K562 (cell line): ENCODE measurements around the gene PACS2. TPM values are rescaled to one million over a fixed set of nuclear protein-coding genes. Genes with fewer than 3 reads are reported as not detected.

ENCODE experiments used
- ATAC-seq: fragments of 200-7000 bp; cut with Tn5 transposase; 3 replicates; pipeline ENCODE4 v1.9.1; 2020; ENCODE audit warnings: moderate library complexity
- BruUV-seq: library from RNA; stranded (reverse); fragments of 400-500 nt; replicated peaks from 2 replicates; lab custom pipeline; 2021; lab: Mats Ljungman, UMichigan
- CTCF ChIA-PET: fragments of 300-600 bp; formaldehyde crosslinking; extraction: SDS; loops from one replicate; lab custom pipeline; 2021; ENCODE audit warnings: low intra/inter-chr PET ratio; lab: Yijun Ruan, JAX
- POLR2A ChIA-PET: fragments of 300-600, 350-650 bp; sonication (Branson Sonifier 250); formaldehyde crosslinking; extraction: SDS; loops from one replicate; lab custom pipeline; 2021; ENCODE audit warnings: antibody characterized with exemption, inconsistent platforms; lab: Yijun Ruan, JAX
- DNase-seq, 4 experiments: peaks; one replicate each; pipeline versions ENCODE4 v3.0.0 to v3.0.0-alpha.2; 2011 to 2018; ENCODE audit warnings: low spot score in 3 of 4, mixed read lengths in 3 of 4; ENCODE audit errors: extremely low read depth in 1 of 4
- FAIRE-seq: peaks from 2 replicates; lab custom pipeline; 2011; peaks lifted over from hg19 to GRCh38; lab: Jason Lieb, UNC
- H2AFZ ChIP-seq: 2 replicates; pipeline ENCODE4 v1.6.0; 2011; ENCODE audit warnings: low read depth, low read length, control low read depth, inconsistent platforms
- H3K27ac ChIP-seq: fragments of 200-600 bp; 3 replicates; pipeline ENCODE4 v1.8.0; 2011; ENCODE audit warnings: low read depth, mild to moderate bottlenecking, control low read depth, inconsistent platforms, low read length, moderate library complexity, mixed read lengths; ENCODE audit errors: extremely low read depth
- H3K27me3 ChIP-seq, 2 experiments: fragments of 300-600 bp in 1 of 2; 2 replicates in 1 of 2; 3 replicates in 1 of 2; pipeline versions ENCODE4 v1.6.0 to v1.8.0; 2011; ENCODE audit warnings: inconsistent platforms in 2 of 2, low read length in 2 of 2, mild to moderate bottlenecking in 1 of 2, mixed read lengths in 1 of 2, moderate library complexity in 1 of 2; ENCODE audit not compliant: control insufficient read depth in 2 of 2, insufficient read depth in 2 of 2
- H3K36me3 ChIP-seq: fragments of 300-600 bp; 3 replicates; pipeline ENCODE4 v1.8.0; 2011; ENCODE audit warnings: mild to moderate bottlenecking, low read length, inconsistent platforms; ENCODE audit not compliant: control insufficient read depth, insufficient read depth
- H3K4me1 ChIP-seq, 2 experiments: fragments of 200-600 bp in 1 of 2; replicated peaks in 1 of 2; 2 replicates in 1 of 2; 3 replicates in 1 of 2; pipeline versions ENCODE4 v1.5.1 to v1.8.0; 2011; ENCODE audit warnings: inconsistent platforms in 2 of 2, low read length in 2 of 2, mild to moderate bottlenecking in 1 of 2, mixed read lengths in 1 of 2, moderate library complexity in 1 of 2; ENCODE audit not compliant: control insufficient read depth in 2 of 2, insufficient read depth in 2 of 2
- H3K4me2 ChIP-seq: 2 replicates; pipeline ENCODE4 v1.6.1; 2011; ENCODE audit warnings: low read length, control low read depth, inconsistent platforms, mixed read lengths; ENCODE audit not compliant: insufficient read depth
- H3K4me3 ChIP-seq: fragments of 200-600 bp; sonication (generic), shearing (Covaris generic); 2 replicates; pipeline ENCODE4 v1.5.1; 2016; ENCODE audit warnings: control low read depth, inconsistent platforms
- H3K79me2 ChIP-seq: fragments of 200-600 bp; 3 replicates; pipeline ENCODE4 v1.8.0; 2011; ENCODE audit warnings: low read length, inconsistent platforms; ENCODE audit not compliant: control insufficient read depth, insufficient read depth
- H3K9ac ChIP-seq, 2 experiments: 2 replicates each; pipeline versions ENCODE4 v1.6.0 to v1.6.1; 2011; ENCODE audit warnings: low read depth in 2 of 2, low read length in 2 of 2, control low read depth in 1 of 2, inconsistent platforms in 1 of 2, mild to moderate bottlenecking in 1 of 2, mixed read lengths in 1 of 2; ENCODE audit not compliant: insufficient read depth in 1 of 2
- H3K9me1 ChIP-seq: one replicate; pipeline ENCODE4 v1.6.0; 2011; ENCODE audit warnings: inconsistent platforms, mild to moderate bottlenecking, low read length, moderate library complexity; ENCODE audit not compliant: control insufficient read depth, insufficient read depth
- H3K9me3 ChIP-seq: replicated peaks from 2 replicates; pipeline ENCODE4 v1.5.1; 2011; ENCODE audit warnings: low read depth, low read length, inconsistent platforms; ENCODE audit not compliant: control insufficient read depth, insufficient read depth
- H4K20me1 ChIP-seq: replicated peaks from 2 replicates; pipeline ENCODE4 v1.6.1; 2011; ENCODE audit warnings: low read length, inconsistent platforms, mixed read lengths; ENCODE audit not compliant: control insufficient read depth, insufficient read depth
- COPS2 ChIP-seq: fragments of 450-650 bp; conservative IDR thresholded peaks from 2 replicates; pipeline ENCODE4 v1.6.1; 2016; ENCODE audit warnings: mild to moderate bottlenecking, moderate library complexity
- CREB1 ChIP-seq, 2 experiments: sonication (generic) in 1 of 2; formaldehyde crosslinking in 1 of 2; IDR thresholded peaks; 2 replicates each; pipeline versions ENCODE4 v1.6.1 to v1.8.0; 2012 to 2022; ENCODE audit warnings: inconsistent platforms in 1 of 2, mild to moderate bottlenecking in 1 of 2, missing genetic modification reagents in 1 of 2, moderate library complexity in 1 of 2
- MXI1 ChIP-seq: IDR thresholded peaks from 2 replicates; pipeline ENCODE4 v1.6.1; 2011; ENCODE audit warnings: low read depth, mild to moderate bottlenecking, improper control_type of control experiment, low read length
- NELFE ChIP-seq: IDR thresholded peaks from 2 replicates; pipeline ENCODE4 v1.6.1; 2011; ENCODE audit warnings: mild to moderate bottlenecking; ENCODE audit not compliant: insufficient read depth, insufficient read length
- POLR2H ChIP-seq: IDR thresholded peaks from 2 replicates; pipeline ENCODE4 v1.6.1; 2016; ENCODE audit warnings: missing genetic modification characterization, low read depth, mild to moderate bottlenecking, control low read depth, missing compliant biosample characterization, moderate library complexity
- SIRT6 ChIP-seq: IDR thresholded peaks from one replicate; pipeline ENCODE4 v1.6.1; 2012; ENCODE audit warnings: low read depth, mild to moderate bottlenecking, control low read depth, inconsistent platforms, low read length, moderate library complexity
- THRAP3 ChIP-seq: fragments of 450-650 bp; IDR thresholded peaks from 2 replicates; pipeline ENCODE4 v1.6.1; 2016; ENCODE audit warnings: mild to moderate bottlenecking, inconsistent platforms, borderline replicate concordance
- WGBS: fragments of 100-300 bp; shearing (Covaris generic); methylation state at CpG from one replicate; pipeline ENCODE4 v1.1.6; 2016; ENCODE audit warnings: low coverage, mixed read lengths; ENCODE audit not compliant: insufficient coverage; ENCODE audit errors: missing lambda C conversion rate; 5-methylcytosine and 5-hydroxymethylcytosine counted together
- in situ Hi-C: fragments of 300-500 bp; cut with MboI; formaldehyde crosslinking; loops from 4 replicates; pipeline ENCODE4 v1.15.0; 2018; ENCODE audit warnings: inconsistent platforms, mixed read lengths
- intact Hi-C: fragments of 100-400 bp; cut with micrococcal nuclease; formaldehyde crosslinking; loops from 2 replicates; pipeline ENCODE4 v1.14.2; 2022
- polyA plus RNA-seq, 8 experiments: library from polyadenylated mRNA; depleted of rRNA in 4 of 8; stranded (reverse) in 5 of 8; unstranded in 3 of 8; fragments of >200 nt; fragmentation: Nextera tagmentation in 2 of 8; fragmentation: Illumina TruSeq in 1 of 8; extraction: Ambion mirVana in 2 of 8; extraction: Trizol in 1 of 8; gene quantifications; 2 replicates each; pipeline versions ENCODE4 v1.2.1 to v1.2.3, GENCODE V29; 2011 to 2014; ENCODE audit warnings: inconsistent platforms in 1 of 8, missing spikeins in 1 of 8
- total RNA-seq, 7 experiments: library from RNA; depleted of rRNA in 6 of 7; stranded (reverse); fragments of >200 nt in 6 of 7; fragmentation: Illumina TruSeq in 2 of 7; extraction: Trizol in 2 of 7; gene quantifications; 2 replicates each; pipeline versions ENCODE4 v1.2.1 to v1.2.3, GENCODE V29; 2011 to 2021; ENCODE audit warnings: low replicate concordance in 1 of 7
- TF ChIP-seq, protein P1 (sequence below): fragments of 450-650 bp; IDR thresholded peaks from 2 replicates; pipeline ENCODE4 v1.6.1; 2016; ENCODE audit warnings: antibody characterized with exemption
- TF ChIP-seq, protein P2 (sequence below): fragments of 450-650 bp; formaldehyde crosslinking; IDR thresholded peaks from 2 replicates; pipeline ENCODE4 v1.4.0; 2022; ENCODE audit warnings: missing genetic modification characterization
- TF ChIP-seq, protein P3 (sequence below): sonication (generic); formaldehyde crosslinking; IDR thresholded peaks from 2 replicates; pipeline ENCODE4 v1.8.0; 2022; ENCODE audit warnings: mild to moderate bottlenecking, missing genetic modification reagents
- TF ChIP-seq, protein P4 (sequence below): fragments of 450-650 bp; IDR thresholded peaks from 2 replicates; pipeline ENCODE4 v1.6.1; 2017; ENCODE audit warnings: antibody characterized with exemption
- TF ChIP-seq, protein P5 (sequence below): sonication (generic); formaldehyde crosslinking; IDR thresholded peaks from 2 replicates; pipeline ENCODE4 v1.8.0; 2022; ENCODE audit warnings: mild to moderate bottlenecking, missing genetic modification reagents

PACS2 gene
- total and polyA plus RNA-seq, 9 of the 15 experiments (the other 6 are each of a cell fraction or from before 2014, with no cell fraction given) = 0.11 to 20.8 (median 9.9) TPM

DNA sequence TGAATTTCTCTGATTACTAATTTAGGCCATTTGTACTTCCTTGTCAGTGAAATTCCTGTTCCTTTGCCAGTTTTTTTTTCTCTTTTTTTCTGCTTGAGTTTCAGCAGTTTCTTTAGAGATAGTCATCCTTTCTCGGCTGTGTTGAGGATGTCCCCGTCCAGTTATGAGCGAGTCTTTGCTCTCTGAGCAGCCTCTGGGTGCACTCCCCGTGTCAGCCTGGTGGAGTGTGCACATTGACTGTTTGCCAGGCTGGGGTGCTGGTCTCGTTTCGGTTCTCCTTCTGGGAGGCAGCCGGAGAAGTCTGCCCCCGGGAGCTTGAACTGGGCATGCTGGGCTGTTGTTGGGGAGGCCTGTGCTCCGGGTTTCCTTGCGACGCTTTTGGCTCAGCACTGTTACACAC lies 3.0 kb downstream of the PACS2 start:
- intact Hi-C loops (no loop called here), in situ Hi-C loops (no loop called here)
- no TSS peak for BruUV-seq
- ChIA-PET CTCF (no interaction called here), POLR2A (no interaction called here)
- Histone ChIP-seq H3K9me3 (no peaks in the 10 kb centered on the region), H2AFZ (no peak overlapping the region), H3K79me2 (peaks cover 25% of the 10 kb centered on the region), H3K27ac (no peak overlapping the region), H3K27me3 (no peaks in the 10 kb centered on the region), H3K4me3 (no peak overlapping the region), H3K9me1 (no peaks in the 10 kb centered on the region), H3K9ac (peak overlapping the region in 1 of 2 experiments; percentile 52; a peak in 1 of 4 replicates), H3K4me2 (no peak overlapping the region), H3K4me1 (peaks cover 6 to 36% of the 10 kb centered on the region in 2 experiments; a peak in 4 of 5 replicates), H4K20me1 (no peaks in the 10 kb centered on the region), H3K36me3 (no peaks in the 10 kb centered on the region)
- ATAC-seq (no peak), FAIRE-seq (no peak), DNase-seq (no peak)
- WGBS = 78% methylated on average over 9 of the region's 11 CpGs
- TF ChIP-seq, protein P1, sequence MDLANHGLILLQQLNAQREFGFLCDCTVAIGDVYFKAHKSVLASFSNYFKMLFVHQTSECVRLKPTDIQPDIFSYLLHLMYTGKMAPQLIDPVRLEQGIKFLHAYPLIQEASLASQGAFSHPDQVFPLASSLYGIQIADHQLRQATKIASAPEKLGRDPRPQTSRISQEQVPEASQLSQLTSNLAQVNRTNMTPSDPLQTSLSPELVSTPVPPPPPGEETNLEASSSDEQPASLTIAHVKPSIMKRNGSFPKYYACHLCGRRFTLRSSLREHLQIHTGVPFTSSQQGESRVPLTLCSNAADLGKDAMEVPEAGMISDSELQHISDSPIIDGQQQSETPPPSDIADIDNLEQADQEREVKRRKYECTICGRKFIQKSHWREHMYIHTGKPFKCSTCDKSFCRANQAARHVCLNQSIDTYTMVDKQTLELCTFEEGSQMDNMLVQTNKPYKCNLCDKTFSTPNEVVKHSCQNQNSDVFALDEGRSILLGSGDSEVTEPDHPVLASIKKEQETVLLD = no peak
- TF ChIP-seq, protein P2, sequence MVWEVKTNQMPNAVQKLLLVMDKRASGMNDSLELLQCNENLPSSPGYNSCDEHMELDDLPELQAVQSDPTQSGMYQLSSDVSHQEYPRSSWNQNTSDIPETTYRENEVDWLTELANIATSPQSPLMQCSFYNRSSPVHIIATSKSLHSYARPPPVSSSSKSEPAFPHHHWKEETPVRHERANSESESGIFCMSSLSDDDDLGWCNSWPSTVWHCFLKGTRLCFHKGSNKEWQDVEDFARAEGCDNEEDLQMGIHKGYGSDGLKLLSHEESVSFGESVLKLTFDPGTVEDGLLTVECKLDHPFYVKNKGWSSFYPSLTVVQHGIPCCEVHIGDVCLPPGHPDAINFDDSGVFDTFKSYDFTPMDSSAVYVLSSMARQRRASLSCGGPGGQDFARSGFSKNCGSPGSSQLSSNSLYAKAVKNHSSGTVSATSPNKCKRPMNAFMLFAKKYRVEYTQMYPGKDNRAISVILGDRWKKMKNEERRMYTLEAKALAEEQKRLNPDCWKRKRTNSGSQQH (CRISPR knock-in tag) = no peak
- TF ChIP-seq POLR2H (no peak), SIRT6 (no peak), COPS2 (no peak), THRAP3 (no peak), MXI1 (no peak), CREB1 (IDR thresholded peaks at IDR 0.05) (no peak), CREB1 (CRISPR knock-in tag; IDR thresholded peaks at IDR 0.05) (no peak), NELFE (no peak)
- TF ChIP-seq, protein P3, sequence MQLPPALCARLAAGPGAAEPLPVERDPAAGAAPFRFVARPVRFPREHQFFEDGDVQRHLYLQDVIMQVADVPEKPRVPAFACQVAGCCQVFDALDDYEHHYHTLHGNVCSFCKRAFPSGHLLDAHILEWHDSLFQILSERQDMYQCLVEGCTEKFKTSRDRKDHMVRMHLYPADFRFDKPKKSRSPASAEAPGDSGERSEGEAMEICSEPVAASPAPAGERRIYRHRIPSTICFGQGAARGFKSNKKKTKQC (CRISPR knock-in tag) = no peak
- TF ChIP-seq, protein P4, sequence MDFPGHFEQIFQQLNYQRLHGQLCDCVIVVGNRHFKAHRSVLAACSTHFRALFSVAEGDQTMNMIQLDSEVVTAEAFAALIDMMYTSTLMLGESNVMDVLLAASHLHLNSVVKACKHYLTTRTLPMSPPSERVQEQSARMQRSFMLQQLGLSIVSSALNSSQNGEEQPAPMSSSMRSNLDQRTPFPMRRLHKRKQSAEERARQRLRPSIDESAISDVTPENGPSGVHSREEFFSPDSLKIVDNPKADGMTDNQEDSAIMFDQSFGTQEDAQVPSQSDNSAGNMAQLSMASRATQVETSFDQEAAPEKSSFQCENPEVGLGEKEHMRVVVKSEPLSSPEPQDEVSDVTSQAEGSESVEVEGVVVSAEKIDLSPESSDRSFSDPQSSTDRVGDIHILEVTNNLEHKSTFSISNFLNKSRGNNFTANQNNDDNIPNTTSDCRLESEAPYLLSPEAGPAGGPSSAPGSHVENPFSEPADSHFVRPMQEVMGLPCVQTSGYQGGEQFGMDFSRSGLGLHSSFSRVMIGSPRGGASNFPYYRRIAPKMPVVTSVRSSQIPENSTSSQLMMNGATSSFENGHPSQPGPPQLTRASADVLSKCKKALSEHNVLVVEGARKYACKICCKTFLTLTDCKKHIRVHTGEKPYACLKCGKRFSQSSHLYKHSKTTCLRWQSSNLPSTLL = no peak
- TF ChIP-seq, protein P5, sequence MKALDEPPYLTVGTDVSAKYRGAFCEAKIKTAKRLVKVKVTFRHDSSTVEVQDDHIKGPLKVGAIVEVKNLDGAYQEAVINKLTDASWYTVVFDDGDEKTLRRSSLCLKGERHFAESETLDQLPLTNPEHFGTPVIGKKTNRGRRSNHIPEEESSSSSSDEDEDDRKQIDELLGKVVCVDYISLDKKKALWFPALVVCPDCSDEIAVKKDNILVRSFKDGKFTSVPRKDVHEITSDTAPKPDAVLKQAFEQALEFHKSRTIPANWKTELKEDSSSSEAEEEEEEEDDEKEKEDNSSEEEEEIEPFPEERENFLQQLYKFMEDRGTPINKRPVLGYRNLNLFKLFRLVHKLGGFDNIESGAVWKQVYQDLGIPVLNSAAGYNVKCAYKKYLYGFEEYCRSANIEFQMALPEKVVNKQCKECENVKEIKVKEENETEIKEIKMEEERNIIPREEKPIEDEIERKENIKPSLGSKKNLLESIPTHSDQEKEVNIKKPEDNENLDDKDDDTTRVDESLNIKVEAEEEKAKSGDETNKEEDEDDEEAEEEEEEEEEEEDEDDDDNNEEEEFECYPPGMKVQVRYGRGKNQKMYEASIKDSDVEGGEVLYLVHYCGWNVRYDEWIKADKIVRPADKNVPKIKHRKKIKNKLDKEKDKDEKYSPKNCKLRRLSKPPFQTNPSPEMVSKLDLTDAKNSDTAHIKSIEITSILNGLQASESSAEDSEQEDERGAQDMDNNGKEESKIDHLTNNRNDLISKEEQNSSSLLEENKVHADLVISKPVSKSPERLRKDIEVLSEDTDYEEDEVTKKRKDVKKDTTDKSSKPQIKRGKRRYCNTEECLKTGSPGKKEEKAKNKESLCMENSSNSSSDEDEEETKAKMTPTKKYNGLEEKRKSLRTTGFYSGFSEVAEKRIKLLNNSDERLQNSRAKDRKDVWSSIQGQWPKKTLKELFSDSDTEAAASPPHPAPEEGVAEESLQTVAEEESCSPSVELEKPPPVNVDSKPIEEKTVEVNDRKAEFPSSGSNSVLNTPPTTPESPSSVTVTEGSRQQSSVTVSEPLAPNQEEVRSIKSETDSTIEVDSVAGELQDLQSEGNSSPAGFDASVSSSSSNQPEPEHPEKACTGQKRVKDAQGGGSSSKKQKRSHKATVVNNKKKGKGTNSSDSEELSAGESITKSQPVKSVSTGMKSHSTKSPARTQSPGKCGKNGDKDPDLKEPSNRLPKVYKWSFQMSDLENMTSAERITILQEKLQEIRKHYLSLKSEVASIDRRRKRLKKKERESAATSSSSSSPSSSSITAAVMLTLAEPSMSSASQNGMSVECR (CRISPR knock-in tag) = no peak
